Smooth muscle cell (in vitro differentiated cells): Measurements from ENCODE around the gene TAPT1. TPM values are rescaled to one million over a fixed set of nuclear protein-coding genes. Genes with fewer than 3 reads are reported as not detected.
"Not testable (repeated sequence)": the region's sequence is repeated elsewhere in the genome, so short reads cannot be mapped to it uniquely, and the experiment has no call there.

Source experiments
- DNase-seq: peaks from one replicate; lab custom pipeline; 2025; ENCODE audit not compliant: unreplicated experiment; lab: John Stamatoyannopoulos, UW
- H2AFZ ChIP-seq: fragments of 200-600 bp; sonication (generic); 2 replicates; pipeline ENCODE4 v1.6.0; 2016; ENCODE audit warnings: antibody characterized with exemption, low read depth, mild to moderate bottlenecking
- H3F3A ChIP-seq: fragments of 200-600 bp; sonication (generic); 2 replicates; pipeline ENCODE4 v1.6.0; 2017; ENCODE audit warnings: antibody characterized with exemption, low read depth
- H3K27ac ChIP-seq: fragments of 200-600 bp; sonication (generic); 2 replicates; pipeline ENCODE4 v1.5.1; 2016; ENCODE audit warnings: low read depth, mild to moderate bottlenecking
- H3K27me3 ChIP-seq: fragments of 200-600 bp; sonication (generic); 2 replicates; pipeline ENCODE4 v1.6.1; 2016; ENCODE audit warnings: low read depth, mild to moderate bottlenecking
- H3K36me3 ChIP-seq: fragments of 200-600 bp; sonication (generic); 2 replicates; pipeline ENCODE4 v1.5.1; 2016; ENCODE audit warnings: low read depth
- H3K4me1 ChIP-seq: fragments of 200-600 bp; sonication (generic); 2 replicates; pipeline ENCODE4 v1.5.1; 2016; ENCODE audit warnings: low read depth
- H3K4me2 ChIP-seq: fragments of 200-600 bp; sonication (generic); 2 replicates; pipeline ENCODE4 v1.6.0; 2016; ENCODE audit warnings: mild to moderate bottlenecking
- H3K4me3 ChIP-seq: fragments of 200-600 bp; sonication (generic); 2 replicates; pipeline ENCODE4 v1.5.1; 2016; ENCODE audit warnings: mild to moderate bottlenecking
- H3K79me2 ChIP-seq: fragments of 200-600 bp; sonication (generic); 2 replicates; pipeline ENCODE4 v1.6.0; 2016; ENCODE audit warnings: low read depth, mild to moderate bottlenecking
- H3K9ac ChIP-seq: fragments of 200-600 bp; sonication (generic); 2 replicates; pipeline ENCODE4 v1.6.0; 2016; ENCODE audit warnings: low read depth
- H3K9me3 ChIP-seq: fragments of 200-600 bp; sonication (generic); replicated peaks from 2 replicates; pipeline ENCODE4 v1.5.1; 2016; ENCODE audit warnings: low read depth
- H4K20me1 ChIP-seq: fragments of 200-600 bp; sonication (generic); 2 replicates; pipeline ENCODE4 v1.6.0; 2016; ENCODE audit warnings: low read depth
- WGBS: methylation state at CpG from one replicate; pipeline ENCODE4 v1.1.7; 2016; ENCODE audit warnings: low lambda C conversion rate; 5-methylcytosine and 5-hydroxymethylcytosine counted together
- polyA plus RNA-seq: library from polyadenylated mRNA; unstranded; fragments of >200 nt; fragmentation: Nextera tagmentation; extraction: Ambion mirVana; gene quantifications from 2 replicates; pipeline ENCODE4 v1.2.1, GENCODE V29; 2016
- total RNA-seq: library from RNA; depleted of rRNA; stranded (reverse); fragments of >200 nt; gene quantifications from 2 replicates; pipeline ENCODE4 v1.2.3, GENCODE V29; 2014
- TF ChIP-seq, protein P1 (sequence below): fragments of 200-600 bp; sonication (generic); IDR thresholded peaks from 2 replicates; pipeline ENCODE4 v1.5.1; 2017; ENCODE audit warnings: borderline replicate concordance, mild to moderate bottlenecking, antibody characterized with exemption; ENCODE audit not compliant: insufficient read depth, poor library complexity, severe bottlenecking

The TAPT1 gene, protein sequence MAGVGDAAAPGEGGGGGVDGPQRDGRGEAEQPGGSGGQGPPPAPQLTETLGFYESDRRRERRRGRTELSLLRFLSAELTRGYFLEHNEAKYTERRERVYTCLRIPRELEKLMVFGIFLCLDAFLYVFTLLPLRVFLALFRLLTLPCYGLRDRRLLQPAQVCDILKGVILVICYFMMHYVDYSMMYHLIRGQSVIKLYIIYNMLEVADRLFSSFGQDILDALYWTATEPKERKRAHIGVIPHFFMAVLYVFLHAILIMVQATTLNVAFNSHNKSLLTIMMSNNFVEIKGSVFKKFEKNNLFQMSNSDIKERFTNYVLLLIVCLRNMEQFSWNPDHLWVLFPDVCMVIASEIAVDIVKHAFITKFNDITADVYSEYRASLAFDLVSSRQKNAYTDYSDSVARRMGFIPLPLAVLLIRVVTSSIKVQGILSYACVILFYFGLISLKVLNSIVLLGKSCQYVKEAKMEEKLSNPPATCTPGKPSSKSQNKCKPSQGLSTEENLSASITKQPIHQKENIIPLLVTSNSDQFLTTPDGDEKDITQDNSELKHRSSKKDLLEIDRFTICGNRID
- 12.9 and 15.6 TPM in 2 replicates for total RNA-seq
- polyA plus RNA-seq = 6.1 and 7.9 TPM in 2 replicates

DNA sequence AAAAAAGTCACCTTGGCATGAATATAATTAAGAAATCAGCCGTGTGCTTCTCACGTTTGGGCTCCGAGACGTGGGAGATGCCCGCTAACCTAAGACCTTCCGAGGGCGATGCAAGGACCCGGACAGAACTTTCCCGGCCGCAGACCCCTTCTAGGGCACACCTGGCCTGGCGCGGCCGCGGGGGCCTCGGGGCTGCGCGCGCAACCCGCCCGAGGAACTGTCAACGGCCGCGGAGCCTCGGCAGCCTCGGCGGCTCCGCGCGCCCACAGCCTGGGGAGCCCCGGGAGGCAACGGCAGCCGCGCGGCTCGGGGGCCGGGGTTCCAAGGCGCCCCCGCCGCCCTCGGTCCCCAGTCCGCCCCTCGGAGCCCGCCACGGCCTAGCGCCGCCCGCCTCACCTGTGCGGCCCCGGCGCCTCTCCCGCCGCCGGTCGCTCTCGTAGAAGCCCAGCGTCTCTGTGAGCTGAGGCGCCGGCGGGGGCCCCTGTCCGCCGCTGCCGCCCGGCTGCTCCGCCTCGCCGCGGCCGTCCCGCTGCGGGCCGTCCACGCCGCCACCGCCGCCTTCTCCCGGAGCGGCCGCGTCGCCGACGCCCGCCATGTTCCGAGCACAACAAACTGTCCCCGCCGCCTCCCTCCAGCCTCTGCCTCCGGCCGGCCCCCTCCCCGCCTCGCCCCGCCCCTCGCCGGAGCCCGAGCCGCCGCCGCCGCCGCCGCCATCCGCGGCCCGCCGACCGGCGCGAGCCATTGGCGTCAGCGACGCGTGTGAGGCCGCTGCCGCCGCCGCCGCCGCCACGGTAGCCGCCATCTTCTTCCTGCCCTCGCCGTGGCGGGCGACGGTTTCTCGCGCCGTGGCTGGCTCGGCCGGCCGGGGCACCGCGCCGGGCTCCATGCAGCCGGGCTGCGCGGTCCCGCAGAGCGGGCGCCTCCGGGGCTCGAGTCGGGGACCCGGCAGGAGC, at the start of gene TAPT1:
TAPT1 (minus strand) TSS at position 609 of the 953 bp plus-strand sequence; CDS start at position 595, 14 bp downstream.
- no peaks in the 10 kb centered on the region for H3K27me3 ChIP-seq
- no peaks in the 10 kb centered on the region for H3K36me3 ChIP-seq
- H3K4me1 ChIP-seq = peaks cover 16% of the 10 kb centered on the region
- H3K79me2 ChIP-seq = peaks cover 49% of the 10 kb centered on the region
- under 1% methylated on average over 76 of the region's 143 CpGs for whole genome bisulfite sequencing
- peak within 1 kb of the TSS; percentile 48 for H3K27ac ChIP-seq
- H2AFZ ChIP-seq = peak within 1 kb of the TSS; percentile 98
- peak within 1 kb of the TSS; percentile 93 for H3K4me3 ChIP-seq
- peak within 1 kb of the TSS; percentile 84 for H3K9ac ChIP-seq
- peak within 1 kb of the TSS; percentile 100 for H3K4me2 ChIP-seq
- H3F3A ChIP-seq = no peaks in the 10 kb centered on the region
- TF ChIP-seq, protein P1, sequence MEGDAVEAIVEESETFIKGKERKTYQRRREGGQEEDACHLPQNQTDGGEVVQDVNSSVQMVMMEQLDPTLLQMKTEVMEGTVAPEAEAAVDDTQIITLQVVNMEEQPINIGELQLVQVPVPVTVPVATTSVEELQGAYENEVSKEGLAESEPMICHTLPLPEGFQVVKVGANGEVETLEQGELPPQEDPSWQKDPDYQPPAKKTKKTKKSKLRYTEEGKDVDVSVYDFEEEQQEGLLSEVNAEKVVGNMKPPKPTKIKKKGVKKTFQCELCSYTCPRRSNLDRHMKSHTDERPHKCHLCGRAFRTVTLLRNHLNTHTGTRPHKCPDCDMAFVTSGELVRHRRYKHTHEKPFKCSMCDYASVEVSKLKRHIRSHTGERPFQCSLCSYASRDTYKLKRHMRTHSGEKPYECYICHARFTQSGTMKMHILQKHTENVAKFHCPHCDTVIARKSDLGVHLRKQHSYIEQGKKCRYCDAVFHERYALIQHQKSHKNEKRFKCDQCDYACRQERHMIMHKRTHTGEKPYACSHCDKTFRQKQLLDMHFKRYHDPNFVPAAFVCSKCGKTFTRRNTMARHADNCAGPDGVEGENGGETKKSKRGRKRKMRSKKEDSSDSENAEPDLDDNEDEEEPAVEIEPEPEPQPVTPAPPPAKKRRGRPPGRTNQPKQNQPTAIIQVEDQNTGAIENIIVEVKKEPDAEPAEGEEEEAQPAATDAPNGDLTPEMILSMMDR = no peak
- H4K20me1 ChIP-seq = peaks cover 11% of the 10 kb centered on the region
- no peaks in the 10 kb centered on the region for H3K9me3 ChIP-seq
- DNase-seq = peak; percentile 40

DNA sequence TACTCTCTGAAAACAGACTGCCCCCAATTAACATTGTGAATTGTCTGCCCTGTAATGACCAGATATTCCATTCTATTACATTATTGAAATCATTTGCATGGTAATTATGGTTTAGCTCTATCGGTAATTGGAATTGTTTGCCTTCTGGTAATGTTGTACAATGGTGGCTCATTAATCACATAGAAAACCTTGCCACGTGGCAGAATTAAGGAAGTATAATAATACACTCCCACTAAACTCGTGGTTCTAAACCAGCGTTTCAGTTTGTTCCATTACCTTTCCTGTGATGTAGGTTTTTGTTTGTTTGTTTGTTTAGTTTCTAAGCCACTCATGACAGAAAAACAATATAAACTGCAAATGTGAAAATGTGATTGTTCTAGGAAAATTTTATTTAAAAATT, 45.1 kb upstream of the TAPT1 start:
- H3K4me3 ChIP-seq = no peak overlapping the region
- no peak overlapping the region for H3K9ac ChIP-seq
- TF ChIP-seq, protein P1 = no peak
- WGBS = 84% methylated on average over 4 of the region's 4 CpGs
- H3K9me3 ChIP-seq = no peaks in the 10 kb centered on the region
- no peaks in the 10 kb centered on the region for H3K36me3 ChIP-seq
- no peaks in the 10 kb centered on the region for H4K20me1 ChIP-seq
- no peak overlapping the region for H3K27ac ChIP-seq
- no peak overlapping the region for H3K4me2 ChIP-seq
- no peaks in the 10 kb centered on the region for H3K4me1 ChIP-seq
- H3F3A ChIP-seq = no peaks in the 10 kb centered on the region
- no peak for DNase-seq
- no peaks in the 10 kb centered on the region for H3K27me3 ChIP-seq
- H2AFZ ChIP-seq = no peak overlapping the region
- H3K79me2 ChIP-seq = no peaks in the 10 kb centered on the region

DNA sequence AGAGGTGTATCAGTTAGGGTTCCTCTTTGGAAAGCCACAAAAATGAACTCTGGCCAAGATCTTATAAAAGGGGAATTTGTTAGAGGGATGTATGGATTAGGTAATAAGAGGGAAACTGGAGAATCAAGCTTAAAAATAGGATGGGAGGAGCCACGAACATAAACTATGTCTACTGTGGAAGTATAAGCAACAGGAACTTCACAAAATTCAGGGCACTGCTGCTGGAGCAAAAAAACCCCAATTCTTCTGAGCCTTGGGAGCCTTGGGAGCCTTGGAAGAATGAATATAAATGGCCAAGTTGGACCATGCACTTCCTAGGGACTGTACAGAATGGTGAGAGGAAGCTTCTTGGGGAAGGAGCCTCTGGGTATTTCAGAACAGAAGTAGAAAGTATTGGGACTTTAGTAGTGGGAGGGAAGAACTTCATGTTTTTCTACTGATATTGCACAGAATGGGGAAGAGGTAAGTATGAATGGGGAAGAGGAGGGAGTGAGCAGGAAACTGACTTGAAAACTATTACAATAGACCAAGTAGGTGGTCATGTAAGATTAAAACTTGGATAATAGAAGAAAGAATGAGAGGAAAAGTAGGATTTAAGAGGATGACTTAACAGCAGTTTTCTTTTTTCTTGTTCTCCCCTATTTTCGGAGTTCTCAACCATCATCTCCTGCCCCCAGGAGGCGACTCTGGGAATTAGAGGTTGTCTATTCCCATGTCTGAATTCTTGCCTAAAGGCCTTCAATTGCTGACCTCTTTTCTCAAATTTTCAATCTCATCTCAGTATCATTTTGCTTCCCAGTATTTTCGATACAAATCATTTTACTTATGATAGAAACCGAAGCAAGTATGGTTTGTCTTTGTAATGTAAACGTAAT, 44.4 kb upstream of the TAPT1 start:
- no peaks in the 10 kb centered on the region for H3K9me3 ChIP-seq
- no peaks in the 10 kb centered on the region for H3K36me3 ChIP-seq
- H3K4me1 ChIP-seq = no peaks in the 10 kb centered on the region
- H3K9ac ChIP-seq = no peak overlapping the region
- H4K20me1 ChIP-seq = no peaks in the 10 kb centered on the region
- H3F3A ChIP-seq = no peaks in the 10 kb centered on the region
- H3K4me3 ChIP-seq = no peak overlapping the region
- no peaks in the 10 kb centered on the region for H3K27me3 ChIP-seq
- no peak for DNase-seq
- no peak overlapping the region for H2AFZ ChIP-seq
- H3K79me2 ChIP-seq = no peaks in the 10 kb centered on the region
- TF ChIP-seq, protein P1 = peak; percentile 7
- H3K27ac ChIP-seq = peak overlapping the region; percentile 32
- H3K4me2 ChIP-seq = no peak overlapping the region
- 62% methylated on average over 6 of the region's 6 CpGs for WGBS

DNA sequence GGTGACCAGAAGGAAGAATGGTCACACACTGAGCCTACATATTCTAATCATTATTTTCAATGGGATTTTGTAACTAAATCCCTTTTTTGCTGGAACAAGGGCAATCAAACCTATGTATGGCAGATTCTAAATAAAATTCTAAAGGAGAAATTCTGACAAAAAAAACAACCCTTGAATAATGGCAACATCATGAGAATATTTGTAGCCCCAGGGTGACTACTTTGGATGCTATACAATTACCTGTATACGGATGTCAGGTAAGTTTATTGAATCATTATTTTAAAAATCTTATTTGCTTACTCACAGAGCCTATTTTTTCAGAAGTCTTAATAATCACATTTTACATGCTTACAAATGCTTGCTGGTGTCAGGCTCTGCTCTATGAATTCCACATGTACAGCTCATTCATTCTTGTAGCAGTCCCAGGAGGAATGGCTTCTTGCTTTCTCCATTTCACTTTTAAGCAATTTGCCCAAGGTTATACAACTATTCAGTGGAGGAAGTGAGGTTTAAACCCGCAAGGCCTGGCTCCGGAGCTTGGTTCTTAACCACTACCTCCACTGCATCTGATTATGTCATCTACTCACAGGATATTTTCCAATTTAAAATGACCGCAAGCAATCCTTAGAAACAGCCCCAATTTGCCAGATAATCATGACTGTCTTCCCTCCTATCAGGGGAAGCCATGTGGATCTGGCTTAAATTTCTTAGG, 43.6 kb upstream of the TAPT1 start:
- H3K9ac ChIP-seq, H3F3A ChIP-seq, DNase-seq, H3K9me3 ChIP-seq, H3K4me3 ChIP-seq, H3K27me3 ChIP-seq, H3K4me1 ChIP-seq, H2AFZ ChIP-seq, H3K79me2 ChIP-seq, H3K36me3 ChIP-seq, H3K4me2 ChIP-seq, H4K20me1 ChIP-seq: not testable (repeated sequence)
- 54% methylated on average over 4 of the region's 4 CpGs for WGBS
- peak overlapping the region; percentile 32 for H3K27ac ChIP-seq
